Skeletal muscle tissue (tissue), 4 donors: ENCODE results near the gene TOLLIP. TPM values are rescaled to one million over a fixed set of nuclear protein-coding genes. Genes with fewer than 3 reads are reported as not detected.
A peak's percentile ranks its signal among the peaks of the same experiment; 100 is the strongest.

ENCODE experiments used
- H3K27ac ChIP-seq: one replicate; pipeline ENCODE4 v1.7.0; 2013; ENCODE audit warnings: mild to moderate bottlenecking, low read depth, low read length, inconsistent platforms
- H3K27me3 ChIP-seq, 3 donors: one replicate each; pipeline ENCODE4 v1.7.0; 2013; ENCODE audit warnings: low read length in 3 of 3; ENCODE audit not compliant: control insufficient read depth in 3 of 3, insufficient read depth in 3 of 3
- H3K36me3 ChIP-seq, 3 donors: one replicate each; pipeline ENCODE4 v1.7.0; 2013; ENCODE audit warnings: low read length in 3 of 3; ENCODE audit not compliant: control insufficient read depth in 3 of 3, insufficient read depth in 3 of 3
- H3K4me1 ChIP-seq, 3 donors: one replicate each; pipeline ENCODE4 v1.7.0; 2013; ENCODE audit warnings: low read length in 3 of 3, mild to moderate bottlenecking in 3 of 3; ENCODE audit not compliant: control insufficient read depth in 3 of 3, insufficient read depth in 3 of 3
- H3K4me3 ChIP-seq, 3 donors: one replicate each; pipeline ENCODE4 v1.7.0; 2013; ENCODE audit warnings: low read length in 3 of 3
- H3K9ac ChIP-seq, 3 donors: one replicate each; pipeline ENCODE4 v1.7.0; 2013; ENCODE audit warnings: low read length in 3 of 3, mild to moderate bottlenecking in 3 of 3, moderate library complexity in 2 of 3, low read depth in 1 of 3
- H3K9me3 ChIP-seq, 3 donors: one replicate each; pipeline ENCODE4 v1.7.0; 2013; ENCODE audit warnings: low read length in 3 of 3; ENCODE audit not compliant: control insufficient read depth in 3 of 3
- total RNA-seq: library from RNA; depleted of rRNA; stranded (reverse); fragments of >200 nt; gene quantifications from one replicate; pipeline ENCODE4 v1.2.3, GENCODE V29; 2014
- donor health status: Osteomylitis.

Gene TOLLIP
- total RNA-seq, 1 donor from 2014 or later, result 8.9 TPM

GRCh38 chr11:1292644-1293618 is 16.5 kb downstream of the TOLLIP start:
- H3K4me1 ChIP-seq, result peaks cover 7 to 13% (median 8%) of the 10 kb centered on the region in 3 donors
- peak overlapping the region in 1 of 3 donors; percentile 25 for H3K9ac ChIP-seq
- no peaks in the 10 kb centered on the region for H3K27me3 ChIP-seq
- H3K36me3 ChIP-seq, result peaks cover 52 to 56% (median 56%) of the 10 kb centered on the region in 3 donors
- no peak overlapping the region for H3K4me3 ChIP-seq
- H3K9me3 ChIP-seq, result no peaks in the 10 kb centered on the region
- H3K27ac ChIP-seq, result no peak overlapping the region

- no peak overlapping the region for H3K4me3 ChIP-seq
- no peaks in the 10 kb centered on the region for H3K9me3 ChIP-seq
- H3K4me1 ChIP-seq, result peaks cover 0 to 5% (median 0%) of the 10 kb centered on the region in 3 donors
- no peaks in the 10 kb centered on the region for H3K27me3 ChIP-seq
- peaks cover 52 to 58% (median 52%) of the 10 kb centered on the region in 3 donors for H3K36me3 ChIP-seq
- H3K27ac ChIP-seq, result no peak overlapping the region
- no peak overlapping the region for H3K9ac ChIP-seq
Observed at GRCh38 chr11:1292018-1292643, 17.3 kb downstream of the TOLLIP start.

- Histone ChIP-seq H3K27me3 (no peaks in the 10 kb centered on the region), H3K4me3 (no peak overlapping the region), H3K27ac (no peak overlapping the region), H3K9ac (no peak overlapping the region), H3K9me3 (no peaks in the 10 kb centered on the region), H3K4me1 (peaks cover 0 to 3% (median 0%) of the 10 kb centered on the region in 3 donors), H3K36me3 (peaks cover 57 to 64% (median 58%) of the 10 kb centered on the region in 3 donors)
Observed at GRCh38 chr11:1291295-1292017, 18.0 kb downstream of the TOLLIP start.

- Histone ChIP-seq H3K27me3 (no peaks in the 10 kb centered on the region), H3K9ac (no peak overlapping the region), H3K4me1 (peaks cover 0 to 3% (median 0%) of the 10 kb centered on the region in 3 donors), H3K27ac (no peak overlapping the region), H3K36me3 (peaks cover 66 to 72% (median 68%) of the 10 kb centered on the region in 3 donors), H3K9me3 (no peaks in the 10 kb centered on the region), H3K4me3 (no peak overlapping the region)
Observed at GRCh38 chr11:1290052-1291040, 19.1 kb downstream of the TOLLIP start.

- Histone ChIP-seq H3K4me3 (no peak overlapping the region), H3K27ac (no peak overlapping the region), H3K27me3 (no peaks in the 10 kb centered on the region), H3K36me3 (peaks cover 70 to 77% (median 73%) of the 10 kb centered on the region in 3 donors), H3K9me3 (no peaks in the 10 kb centered on the region), H3K4me1 (peaks cover 0 to 3% (median 0%) of the 10 kb centered on the region in 3 donors), H3K9ac (no peak overlapping the region)
Observed at GRCh38 chr11:1289211-1289935, 20.1 kb downstream of the TOLLIP start.

GRCh38 chr11:1288426-1289151 is 20.8 kb downstream of the TOLLIP start:
- no peak overlapping the region for H3K4me3 ChIP-seq
- peaks cover 0 to 3% (median 0%) of the 10 kb centered on the region in 3 donors for H3K4me1 ChIP-seq
- no peak overlapping the region for H3K9ac ChIP-seq
- no peaks in the 10 kb centered on the region for H3K9me3 ChIP-seq
- H3K27ac ChIP-seq, result no peak overlapping the region
- peaks cover 68 to 73% (median 70%) of the 10 kb centered on the region in 3 donors for H3K36me3 ChIP-seq
- no peaks in the 10 kb centered on the region for H3K27me3 ChIP-seq

- H3K27me3 ChIP-seq, result no peaks in the 10 kb centered on the region
- peaks cover 0 to 3% (median 0%) of the 10 kb centered on the region in 3 donors for H3K4me1 ChIP-seq
- no peak overlapping the region for H3K9ac ChIP-seq
- no peaks in the 10 kb centered on the region for H3K9me3 ChIP-seq
- H3K36me3 ChIP-seq, result peaks cover 66 to 70% (median 68%) of the 10 kb centered on the region in 3 donors
- H3K27ac ChIP-seq, result no peak overlapping the region
- H3K4me3 ChIP-seq, result no peak overlapping the region
Observed at GRCh38 chr11:1287928-1288327, 21.5 kb downstream of the TOLLIP start.

GRCh38 chr11:1285876-1286275 is 23.6 kb downstream of the TOLLIP start:
- H3K9ac ChIP-seq, result no peak overlapping the region
- no peak overlapping the region for H3K27ac ChIP-seq
- no peaks in the 10 kb centered on the region for H3K9me3 ChIP-seq
- H3K4me1 ChIP-seq, result no peaks in the 10 kb centered on the region
- no peaks in the 10 kb centered on the region for H3K27me3 ChIP-seq
- no peak overlapping the region for H3K4me3 ChIP-seq
- peaks cover 58 to 63% (median 61%) of the 10 kb centered on the region in 3 donors for H3K36me3 ChIP-seq
